Measurements from ENCODE around the gene ZFP64. TPM values are rescaled to one million over a fixed set of nuclear protein-coding genes. Genes with fewer than 3 reads are reported as not detected.

ZFP64 gene
- polyA plus RNA-seq, 1 experiment: 29.0 TPM

DNA sequence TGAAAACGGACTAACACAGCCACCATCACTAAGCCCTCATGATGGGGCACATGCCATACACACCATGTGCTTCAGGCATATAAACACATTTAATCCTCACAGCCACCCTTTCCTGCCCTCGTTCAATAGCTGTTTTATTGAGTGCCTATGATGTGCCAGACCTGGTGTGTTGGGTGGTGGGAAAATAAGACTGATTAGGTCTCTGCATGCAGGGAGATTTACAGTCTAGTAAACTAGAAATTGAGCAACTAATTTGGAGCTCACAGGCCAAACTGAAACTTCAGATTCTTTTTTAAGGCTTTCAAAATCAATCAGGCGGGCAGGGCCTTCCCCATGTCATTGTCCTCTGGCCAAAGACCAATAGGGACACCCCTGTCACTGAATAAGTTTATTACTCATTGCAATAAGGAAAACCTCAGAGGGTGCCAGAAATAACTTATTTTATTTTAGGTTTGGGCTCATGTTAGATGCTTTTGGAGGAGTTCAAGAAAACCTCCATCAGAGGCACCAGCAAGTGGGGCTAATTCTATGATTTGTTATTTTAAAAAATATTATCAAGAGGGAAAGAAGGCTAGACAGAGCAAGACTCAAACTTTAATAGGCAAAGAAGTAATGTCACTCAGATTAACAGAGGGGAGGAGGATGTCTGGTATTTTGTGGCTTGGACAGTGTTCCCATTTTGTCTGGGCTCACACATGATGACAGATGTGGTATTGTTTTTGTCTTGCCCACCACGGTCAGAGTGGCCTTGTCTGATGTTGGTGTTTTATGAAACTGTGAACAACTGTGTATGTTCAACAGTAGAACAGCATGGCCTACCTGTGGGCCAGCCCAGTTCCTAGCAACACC lies 12.0 kb downstream of the ZFP64 start:
- ChIA-PET POLR2A (no interaction called here), CTCF (interaction anchor here (1.5 kb wide), 1 partner anchor 11 kb away, joined by 4 read pairs; no protein-coding TSS in a partner anchor)
- DNase-seq (ENCODE audit: low read depth): no peak
- TF ChIP-seq, protein P1, sequence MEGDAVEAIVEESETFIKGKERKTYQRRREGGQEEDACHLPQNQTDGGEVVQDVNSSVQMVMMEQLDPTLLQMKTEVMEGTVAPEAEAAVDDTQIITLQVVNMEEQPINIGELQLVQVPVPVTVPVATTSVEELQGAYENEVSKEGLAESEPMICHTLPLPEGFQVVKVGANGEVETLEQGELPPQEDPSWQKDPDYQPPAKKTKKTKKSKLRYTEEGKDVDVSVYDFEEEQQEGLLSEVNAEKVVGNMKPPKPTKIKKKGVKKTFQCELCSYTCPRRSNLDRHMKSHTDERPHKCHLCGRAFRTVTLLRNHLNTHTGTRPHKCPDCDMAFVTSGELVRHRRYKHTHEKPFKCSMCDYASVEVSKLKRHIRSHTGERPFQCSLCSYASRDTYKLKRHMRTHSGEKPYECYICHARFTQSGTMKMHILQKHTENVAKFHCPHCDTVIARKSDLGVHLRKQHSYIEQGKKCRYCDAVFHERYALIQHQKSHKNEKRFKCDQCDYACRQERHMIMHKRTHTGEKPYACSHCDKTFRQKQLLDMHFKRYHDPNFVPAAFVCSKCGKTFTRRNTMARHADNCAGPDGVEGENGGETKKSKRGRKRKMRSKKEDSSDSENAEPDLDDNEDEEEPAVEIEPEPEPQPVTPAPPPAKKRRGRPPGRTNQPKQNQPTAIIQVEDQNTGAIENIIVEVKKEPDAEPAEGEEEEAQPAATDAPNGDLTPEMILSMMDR (IDR thresholded peaks at IDR 0.05; ENCODE audit: insufficient read depth, low read depth, low read length): no peak
- H3K27me3 ChIP-seq (ENCODE audit: control insufficient read depth, insufficient read depth, low read length): no peaks in the 10 kb centered on the region
- peaks cover 5% of the 10 kb centered on the region; the same call in 1 of the 2 replicates for H3K36me3 ChIP-seq (ENCODE audit: control insufficient read depth, insufficient read depth, low read length)
- H3K4me3 ChIP-seq (ENCODE audit: low read depth, low read length): no peak overlapping the region

DNA sequence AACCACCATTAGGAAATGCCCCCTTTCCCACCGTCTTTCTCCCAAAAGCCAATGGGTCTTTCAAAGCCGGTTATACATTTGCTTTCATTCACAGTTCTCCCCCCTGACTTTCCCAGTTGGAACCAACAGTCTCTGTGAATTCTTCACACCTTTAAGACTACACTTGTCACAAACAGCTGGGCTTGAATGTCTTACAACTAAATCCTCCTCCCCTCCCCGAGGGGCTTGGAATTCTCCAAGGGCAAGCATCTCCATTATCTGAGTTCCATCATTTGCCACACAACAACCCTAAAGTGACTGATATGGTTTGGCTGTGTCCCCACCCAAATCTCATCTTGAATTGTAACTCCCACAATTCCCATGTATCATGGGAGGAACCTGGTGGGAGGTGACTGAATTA lies 12.9 kb downstream of the ZFP64 start:
- Histone ChIP-seq H3K4me3 (ENCODE audit: low read depth, low read length) (no peak overlapping the region), H3K27me3 (ENCODE audit: control insufficient read depth, insufficient read depth, low read length) (no peaks in the 10 kb centered on the region), H3K36me3 (ENCODE audit: control insufficient read depth, insufficient read depth, low read length) (peaks cover 1% of the 10 kb centered on the region; the same call in 1 of the 2 replicates)
- CTCF ChIA-PET: interaction anchor here (1.5 kb wide), 1 partner anchor 12 kb away, joined by 4 read pairs; no protein-coding TSS in a partner anchor
- POLR2A ChIA-PET: no interaction called here
- TF ChIP-seq, protein P1 (IDR thresholded peaks at IDR 0.05; ENCODE audit: insufficient read depth, low read depth, low read length): no peak
- DNase-seq (ENCODE audit: low read depth): no peak

DNA sequence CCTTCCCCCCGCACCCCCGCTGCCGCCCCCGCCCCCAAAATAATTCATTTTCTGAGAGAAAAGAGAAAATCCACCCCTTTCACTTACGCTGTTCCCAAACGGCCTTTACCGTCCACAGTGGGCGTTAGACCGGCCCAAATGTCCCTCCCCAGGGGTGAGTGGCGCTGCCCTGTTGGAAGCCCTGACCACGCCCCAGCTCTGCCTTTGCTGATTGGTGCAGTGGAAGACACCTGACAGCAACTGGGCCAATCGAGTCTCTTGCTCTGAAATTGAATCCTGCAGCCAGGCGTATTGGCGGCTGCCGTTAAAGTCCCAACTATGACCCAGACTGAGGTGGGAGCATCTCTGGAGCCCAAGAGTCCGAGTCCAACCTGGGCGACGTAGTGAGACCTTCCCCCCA lies 15.7 kb downstream of the ZFP64 start:
- DNase-seq (ENCODE audit: low read depth): no peak
- TF ChIP-seq, protein P1 (IDR thresholded peaks at IDR 0.05; ENCODE audit: insufficient read depth, low read depth, low read length): no peak
- POLR2A ChIA-PET: no interaction called here
- CTCF ChIA-PET: no interaction called here
- H3K36me3 ChIP-seq (ENCODE audit: control insufficient read depth, insufficient read depth, low read length): peaks cover 4% of the 10 kb centered on the region
- no peak overlapping the region for H3K4me3 ChIP-seq (ENCODE audit: low read depth, low read length)
- H3K27me3 ChIP-seq (ENCODE audit: control insufficient read depth, insufficient read depth, low read length): no peaks in the 10 kb centered on the region

DNA sequence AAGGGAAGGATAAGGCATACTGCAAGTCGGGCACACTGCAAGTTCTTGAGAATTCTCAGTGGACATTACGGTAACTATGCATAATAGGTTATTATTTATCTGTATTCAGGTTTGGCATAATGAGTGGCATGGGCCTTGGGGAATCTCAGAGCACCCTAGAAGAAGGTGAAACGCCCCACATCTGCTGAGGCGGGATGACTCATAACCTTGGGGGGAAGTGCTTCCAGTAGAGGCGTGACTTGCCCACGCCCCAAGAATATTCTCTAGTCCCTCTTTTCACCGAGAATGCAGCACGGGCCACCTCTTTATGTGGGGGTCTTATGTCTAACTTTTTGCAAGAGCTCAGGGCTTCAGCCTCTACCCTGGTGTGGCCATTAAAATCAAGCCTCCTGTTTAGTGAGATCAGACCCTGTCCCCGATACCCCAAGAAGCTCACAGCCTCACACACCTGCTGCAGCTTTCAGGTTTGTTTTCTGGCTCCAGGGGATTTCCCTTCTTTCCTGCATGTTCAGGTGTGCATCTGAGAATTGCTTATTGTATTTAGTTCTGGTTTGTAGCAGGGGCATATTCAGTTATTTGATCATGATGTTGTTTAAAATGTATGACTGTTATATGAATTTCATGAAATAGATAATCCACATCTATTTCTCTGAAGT lies 19.1 kb downstream of the ZFP64 start:
- Histone ChIP-seq H3K4me3 (ENCODE audit: low read depth, low read length) (no peak overlapping the region), H3K27me3 (ENCODE audit: control insufficient read depth, insufficient read depth, low read length) (no peaks in the 10 kb centered on the region), H3K36me3 (ENCODE audit: control insufficient read depth, insufficient read depth, low read length) (peaks cover 5% of the 10 kb centered on the region)
- POLR2A ChIA-PET: no interaction called here
- CTCF ChIA-PET: no interaction called here
- TF ChIP-seq, protein P1 (IDR thresholded peaks at IDR 0.05; ENCODE audit: insufficient read depth, low read depth, low read length): no peak
- no peak for DNase-seq (ENCODE audit: low read depth)

DNA sequence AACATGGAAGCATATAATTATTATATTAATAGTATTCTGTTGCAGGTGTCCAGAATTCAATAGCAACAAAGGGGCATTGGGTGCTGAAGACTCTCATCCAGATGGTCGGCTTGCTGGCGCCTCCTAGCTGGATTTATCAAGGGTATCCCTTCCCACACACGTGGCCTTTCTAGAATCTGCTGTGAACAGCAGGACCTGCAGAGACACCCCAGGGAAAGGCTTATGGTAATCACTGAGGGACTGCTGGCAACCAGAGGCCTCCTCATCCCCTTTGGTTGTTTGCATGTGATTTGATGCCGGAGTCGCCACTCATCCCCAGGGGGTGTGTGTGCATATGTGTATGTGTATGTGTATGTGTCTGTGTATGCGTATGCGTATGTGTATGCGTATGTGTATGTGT lies 20.6 kb downstream of the ZFP64 start:
- CTCF ChIA-PET: no interaction called here
- TF ChIP-seq, protein P1 (IDR thresholded peaks at IDR 0.05; ENCODE audit: insufficient read depth, low read depth, low read length): no peak

More for the DNA sequence above, 20.6 kb downstream of the ZFP64 start:
- POLR2A ChIA-PET: no interaction called here
- no peak for DNase-seq (ENCODE audit: low read depth)
- H3K27me3 ChIP-seq (ENCODE audit: control insufficient read depth, insufficient read depth, low read length): no peaks in the 10 kb centered on the region
- H3K4me3 ChIP-seq (ENCODE audit: low read depth, low read length): no peak overlapping the region
- H3K36me3 ChIP-seq (ENCODE audit: control insufficient read depth, insufficient read depth, low read length): peaks cover 5% of the 10 kb centered on the region
